ENCODE results near the gene MT1HL1. TPM values are rescaled to one million over a fixed set of nuclear protein-coding genes. Genes with fewer than 3 reads are reported as not detected.
A peak's percentile ranks its signal among the peaks of the same experiment; 100 is the strongest.

Gene MT1HL1
- not detected for total RNA-seq
- polyA plus RNA-seq, result not detected
- long read RNA-seq, donor 1, result 0 reads
- long read RNA-seq, donor 2, result 0 reads
- long read RNA-seq, donor 3, result 0 reads
- long read RNA-seq, donor 4, result 0 reads

DNA sequence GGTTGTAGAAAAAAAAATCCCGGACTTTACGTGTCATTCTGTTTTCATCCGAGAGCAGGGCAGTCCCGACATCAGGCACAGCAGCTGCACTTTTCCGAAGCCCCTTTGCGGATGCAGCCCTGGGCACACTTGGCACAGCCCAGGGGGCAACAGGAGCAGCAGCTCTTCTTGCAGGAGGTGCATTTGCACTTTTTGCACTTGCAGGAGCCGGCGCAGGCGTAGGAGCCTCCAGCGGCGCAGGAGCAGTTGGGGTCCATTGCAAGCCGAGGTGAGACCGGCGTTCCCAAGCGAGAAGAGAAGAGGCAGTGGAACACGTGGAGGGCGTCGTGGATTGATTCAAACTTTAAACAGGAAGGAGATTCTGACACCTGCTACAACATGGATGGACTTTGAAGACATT lies at the start of gene MT1HL1:
MT1HL1 (minus strand) TSS at position 326 of the 400 bp plus-strand sequence; CDS start at position 257, 69 bp downstream.
- peaks cover 5% of the 10 kb centered on the region for H3K4me1 ChIP-seq (ENCODE audit: control insufficient read depth, insufficient read depth, low read length)
- H3K9me3 ChIP-seq (ENCODE audit: control insufficient read depth, low read length), result no peaks in the 10 kb centered on the region
- no peak within 1 kb of the TSS for H3K27ac ChIP-seq (ENCODE audit: low read length)
- ATAC-seq (no peak), DNase-seq (no peak)
- intact Hi-C loops (cut with DNase I), result no loop called here
- WGBS, result 91% methylated on average over 18 of the region's 18 CpGs
- no peak within 1 kb of the TSS for H3K4me3 ChIP-seq (ENCODE audit: low read length)
- no peaks in the 10 kb centered on the region for H3K27me3 ChIP-seq (ENCODE audit: control insufficient read depth, insufficient read depth)

GRCh38 chr1:237050915-237051314 lies 46.7 kb upstream of the MT1HL1 start:
- H3K4me1 ChIP-seq (ENCODE audit: control insufficient read depth, insufficient read depth, low read length), result peaks cover 2% of the 10 kb centered on the region
- H3K27ac ChIP-seq (ENCODE audit: low read length), result no peak overlapping the region
- H3K4me3 ChIP-seq (ENCODE audit: low read length), result no peak overlapping the region
- no peak for ATAC-seq
- no peaks in the 10 kb centered on the region for H3K27me3 ChIP-seq (ENCODE audit: control insufficient read depth, insufficient read depth)
- DNase-seq, result no peak
- 70% methylated on average over 3 of the region's 3 CpGs for WGBS
- no peaks in the 10 kb centered on the region for H3K9me3 ChIP-seq (ENCODE audit: control insufficient read depth, low read length)
- intact Hi-C loops (cut with DNase I), result no loop called here

GRCh38 chr1:237050185-237050584 lies 45.9 kb upstream of the MT1HL1 start:
- Histone ChIP-seq H3K9me3 (ENCODE audit: control insufficient read depth, low read length) (no peaks in the 10 kb centered on the region), H3K4me1 (ENCODE audit: control insufficient read depth, insufficient read depth, low read length) (peaks cover 2% of the 10 kb centered on the region), H3K27me3 (ENCODE audit: control insufficient read depth, insufficient read depth) (no peaks in the 10 kb centered on the region), H3K27ac (ENCODE audit: low read length) (no peak overlapping the region), H3K4me3 (ENCODE audit: low read length) (no peak overlapping the region)
- no peak for DNase-seq
- WGBS, result 56% methylated on average over 6 of the region's 6 CpGs
- peak; percentile 34 to 35 for ATAC-seq
- intact Hi-C loops (cut with DNase I), result no loop called here

- ATAC-seq (no peak), DNase-seq (no peak)
- Histone ChIP-seq H3K4me1 (ENCODE audit: control insufficient read depth, insufficient read depth, low read length) (peaks cover 2% of the 10 kb centered on the region), H3K4me3 (ENCODE audit: low read length) (peak overlapping the region; percentile 11), H3K27ac (ENCODE audit: low read length) (peak overlapping the region; percentile 66), H3K9me3 (ENCODE audit: control insufficient read depth, low read length) (no peaks in the 10 kb centered on the region), H3K27me3 (ENCODE audit: control insufficient read depth, insufficient read depth) (no peaks in the 10 kb centered on the region)
- intact Hi-C loops (cut with DNase I), result no loop called here
- WGBS, result 72% methylated on average over 5 of the region's 5 CpGs
These were observed 44.6 kb upstream of the MT1HL1 start for GRCh38 chr1:237048803-237049202.

DNA sequence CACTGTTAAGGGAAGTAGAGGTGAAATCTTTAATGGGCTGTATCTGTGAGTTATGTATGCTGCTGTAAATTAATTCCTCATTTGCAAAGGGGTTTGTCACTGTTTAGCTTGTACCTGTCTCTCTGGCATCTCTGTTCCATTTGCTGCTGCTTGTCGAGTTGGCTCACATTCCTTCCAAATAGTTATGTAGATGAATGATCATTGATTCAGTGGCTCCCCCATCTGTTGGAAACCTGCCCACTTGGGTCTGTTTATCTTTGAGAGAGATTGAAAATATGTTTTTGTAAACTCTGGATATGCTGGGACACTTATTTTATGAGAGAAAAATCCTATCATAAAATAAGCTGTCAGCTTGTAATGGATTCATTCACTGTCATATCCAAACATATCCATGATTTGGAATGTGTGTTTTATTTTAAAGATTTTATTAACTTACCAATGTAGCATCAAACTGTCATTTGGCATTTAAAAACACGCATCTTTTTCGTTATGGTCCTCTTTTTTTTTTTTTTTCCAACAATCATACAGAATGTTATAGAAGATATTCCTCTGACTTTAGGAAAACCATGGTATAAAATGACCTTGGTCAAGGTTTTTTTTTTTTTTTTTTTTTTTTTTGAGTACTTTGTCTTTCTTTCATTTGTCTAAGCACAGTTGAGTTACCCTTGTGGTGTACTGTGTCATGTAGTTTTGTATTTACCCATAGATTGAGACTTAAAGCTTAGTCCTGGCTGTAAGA lies 41.2 kb upstream of the MT1HL1 start:
- Histone ChIP-seq H3K4me3 (ENCODE audit: low read length) (peak overlapping the region; percentile 28), H3K9me3 (ENCODE audit: control insufficient read depth, low read length) (no peaks in the 10 kb centered on the region), H3K27me3 (ENCODE audit: control insufficient read depth, insufficient read depth) (no peaks in the 10 kb centered on the region), H3K4me1 (ENCODE audit: control insufficient read depth, insufficient read depth, low read length) (no peaks in the 10 kb centered on the region), H3K27ac (ENCODE audit: low read length) (peak overlapping the region; percentile 83)
- intact Hi-C loops (cut with DNase I), result no loop called here
- WGBS, result 26% methylated on average over 3 of the region's 3 CpGs
- DNase-seq (no peak), ATAC-seq (no peak)

GRCh38 chr1:237043846-237044636 lies 39.8 kb upstream of the MT1HL1 start:
- peak; percentile 78 to 80 for ATAC-seq
- WGBS, result 21% methylated on average over 14 of the region's 14 CpGs
- Histone ChIP-seq H3K27me3 (ENCODE audit: control insufficient read depth, insufficient read depth) (no peaks in the 10 kb centered on the region), H3K4me1 (ENCODE audit: control insufficient read depth, insufficient read depth, low read length) (no peaks in the 10 kb centered on the region), H3K27ac (ENCODE audit: low read length) (peak overlapping the region; percentile 81), H3K9me3 (ENCODE audit: control insufficient read depth, low read length) (no peaks in the 10 kb centered on the region), H3K4me3 (ENCODE audit: low read length) (peak overlapping the region; percentile 54)
- intact Hi-C loops (cut with DNase I), result loop anchor here in 1 of 4 donors (2.0 kb wide), 1 partner anchor 45 kb away; no protein-coding TSS in a partner anchor
- DNase-seq, result peak; percentile 37 to 69 (median 68)

- Histone ChIP-seq H3K9me3 (ENCODE audit: control insufficient read depth, low read length) (no peaks in the 10 kb centered on the region), H3K4me3 (ENCODE audit: low read length) (peak overlapping the region; percentile 54), H3K27me3 (ENCODE audit: control insufficient read depth, insufficient read depth) (no peaks in the 10 kb centered on the region), H3K4me1 (ENCODE audit: control insufficient read depth, insufficient read depth, low read length) (no peaks in the 10 kb centered on the region), H3K27ac (ENCODE audit: low read length) (peak overlapping the region; percentile 83)
- DNase-seq (peak; percentile 43 to 80 (median 76)), ATAC-seq (peak; percentile 63 to 69)
- WGBS, result 1% methylated on average over 55 of the region's 55 CpGs
- intact Hi-C loops (cut with DNase I), result loop anchor here in 1 of 4 donors (2.0 kb wide), 1 partner anchor 44 kb away; no protein-coding TSS in a partner anchor
These were observed 38.8 kb upstream of the MT1HL1 start for GRCh38 chr1:237042892-237043576.

GRCh38 chr1:237042526-237042891 lies 38.3 kb upstream of the MT1HL1 start:
- peak in 2 of 3 donors; percentile 49 to 60 for DNase-seq
- WGBS, result 1% methylated on average over 41 of the region's 41 CpGs
- Histone ChIP-seq H3K27me3 (ENCODE audit: control insufficient read depth, insufficient read depth) (no peaks in the 10 kb centered on the region), H3K4me1 (ENCODE audit: control insufficient read depth, insufficient read depth, low read length) (no peaks in the 10 kb centered on the region), H3K27ac (ENCODE audit: low read length) (peak overlapping the region; percentile 83), H3K4me3 (ENCODE audit: low read length) (peak overlapping the region; percentile 54), H3K9me3 (ENCODE audit: control insufficient read depth, low read length) (no peaks in the 10 kb centered on the region)
- ATAC-seq, result peak; percentile 3 to 4
- intact Hi-C loops (cut with DNase I), result loop anchor here in 1 of 4 donors (2.0 kb wide), 1 partner anchor 44 kb away; no protein-coding TSS in a partner anchor

DNA sequence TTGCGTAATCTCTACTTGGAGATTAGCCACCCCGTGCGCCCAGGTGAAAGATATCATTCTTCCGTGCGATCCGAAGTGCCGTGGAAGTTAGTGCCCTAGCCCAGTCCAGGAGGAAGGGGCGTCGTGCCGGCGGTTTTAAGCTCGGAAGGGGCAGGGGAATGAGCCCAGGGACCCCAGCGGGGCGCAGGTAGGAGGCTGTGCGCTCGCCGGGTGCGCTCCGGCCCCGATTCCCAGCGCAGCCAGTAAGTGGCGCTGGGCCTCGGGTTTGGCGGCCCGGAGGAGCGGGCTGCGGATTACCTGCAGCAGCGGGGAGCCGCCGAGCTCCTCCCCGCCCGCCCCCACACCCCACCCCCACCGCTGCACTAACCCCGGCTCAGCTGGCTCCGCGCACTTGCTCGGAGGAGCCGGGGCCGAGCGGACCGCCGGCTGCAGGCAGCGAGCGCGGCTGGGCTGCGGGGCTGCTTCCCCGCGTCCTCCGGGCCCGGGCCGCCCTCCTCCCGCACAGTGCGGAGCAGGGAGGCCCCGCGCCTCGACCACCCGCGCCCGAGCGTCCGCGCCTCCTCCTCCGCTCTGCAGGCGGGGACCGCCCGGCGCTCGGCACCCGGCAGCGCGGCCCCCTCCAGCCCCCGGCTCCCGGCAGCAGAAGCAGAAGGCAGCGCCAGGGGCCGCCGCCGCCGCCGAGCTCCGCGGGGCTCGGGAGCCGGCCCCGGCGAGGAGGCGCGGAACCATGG lies 37.7 kb upstream of the MT1HL1 start, which contains the start of gene RYR2:
RYR2 (plus strand) TSS at position 390 of the 731 bp plus-strand sequence; CDS start at position 728, 338 bp downstream.
- Histone ChIP-seq H3K9me3 (ENCODE audit: control insufficient read depth, low read length) (no peaks in the 10 kb centered on the region), H3K27ac (ENCODE audit: low read length) (peak within 1 kb of the TSS; percentile 83), H3K4me1 (ENCODE audit: control insufficient read depth, insufficient read depth, low read length) (no peaks in the 10 kb centered on the region), H3K27me3 (ENCODE audit: control insufficient read depth, insufficient read depth) (no peaks in the 10 kb centered on the region), H3K4me3 (ENCODE audit: low read length) (peak within 1 kb of the TSS; percentile 54)
- peak; percentile 28 to 77 (median 74) for DNase-seq
- ATAC-seq, result peak; percentile 68 to 69
- 2% methylated on average over 87 of the region's 87 CpGs for WGBS
- intact Hi-C loops (cut with DNase I), result loop anchor here in 1 of 4 donors (2.0 kb wide), 1 partner anchor 43 kb away; no protein-coding TSS in a partner anchor

DNA sequence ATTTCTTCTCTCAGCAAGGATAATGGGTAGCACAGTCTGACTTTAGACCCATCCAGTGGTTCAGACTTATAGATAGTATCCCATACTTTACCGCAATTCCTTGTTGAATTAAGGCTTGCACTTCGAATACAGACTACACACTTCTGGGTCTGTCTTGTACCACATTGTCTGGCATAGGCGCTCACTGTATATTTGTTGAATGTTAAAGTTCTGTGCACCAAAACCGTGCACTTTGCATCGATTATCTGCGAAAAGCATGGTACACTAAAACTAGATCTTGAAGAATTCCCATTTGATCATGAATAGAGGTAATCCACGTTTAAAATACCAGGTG lies 37.2 kb upstream of the MT1HL1 start:
- H3K9me3 ChIP-seq (ENCODE audit: control insufficient read depth, low read length), result no peaks in the 10 kb centered on the region
- H3K4me1 ChIP-seq (ENCODE audit: control insufficient read depth, insufficient read depth, low read length), result no peaks in the 10 kb centered on the region
- H3K27me3 ChIP-seq (ENCODE audit: control insufficient read depth, insufficient read depth), result no peaks in the 10 kb centered on the region
- DNase-seq, result no peak
- intact Hi-C loops (cut with DNase I), result no loop called here
- H3K4me3 ChIP-seq (ENCODE audit: low read length), result peak overlapping the region; percentile 54
- WGBS, result 12% methylated on average over 7 of the region's 7 CpGs
- H3K27ac ChIP-seq (ENCODE audit: low read length), result no peak overlapping the region
- ATAC-seq, result no peak

Data from right cardiac atrium (tissue), 5 donors.